ENCODE results near the gene CALB2.
"Not testable (repeated sequence)": the region's sequence is repeated elsewhere in the genome, so short reads cannot be mapped to it uniquely, and the experiment has no call there.

CALB2 gene

DNA sequence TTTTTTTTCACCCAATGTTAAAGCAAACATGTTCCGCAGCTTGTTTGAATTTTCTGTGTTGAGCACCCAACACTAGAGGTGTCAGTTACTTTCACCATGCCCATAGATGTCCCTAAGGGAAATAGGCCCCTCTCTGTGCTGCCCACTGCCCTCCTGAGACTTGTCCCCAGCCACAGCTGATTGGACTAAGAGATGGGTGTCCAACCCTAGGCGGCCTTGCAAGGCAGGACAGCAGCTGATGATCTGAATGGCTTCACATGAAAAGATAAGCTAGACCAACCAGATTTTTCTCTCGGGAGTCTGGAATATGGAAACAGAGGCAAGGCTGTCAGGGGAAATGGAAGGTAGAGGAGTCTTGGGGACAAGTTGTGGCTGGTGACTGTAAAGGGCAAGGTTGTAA, 6.1 kb upstream of the CALB2 start:
- TF ChIP-seq, protein P1, sequence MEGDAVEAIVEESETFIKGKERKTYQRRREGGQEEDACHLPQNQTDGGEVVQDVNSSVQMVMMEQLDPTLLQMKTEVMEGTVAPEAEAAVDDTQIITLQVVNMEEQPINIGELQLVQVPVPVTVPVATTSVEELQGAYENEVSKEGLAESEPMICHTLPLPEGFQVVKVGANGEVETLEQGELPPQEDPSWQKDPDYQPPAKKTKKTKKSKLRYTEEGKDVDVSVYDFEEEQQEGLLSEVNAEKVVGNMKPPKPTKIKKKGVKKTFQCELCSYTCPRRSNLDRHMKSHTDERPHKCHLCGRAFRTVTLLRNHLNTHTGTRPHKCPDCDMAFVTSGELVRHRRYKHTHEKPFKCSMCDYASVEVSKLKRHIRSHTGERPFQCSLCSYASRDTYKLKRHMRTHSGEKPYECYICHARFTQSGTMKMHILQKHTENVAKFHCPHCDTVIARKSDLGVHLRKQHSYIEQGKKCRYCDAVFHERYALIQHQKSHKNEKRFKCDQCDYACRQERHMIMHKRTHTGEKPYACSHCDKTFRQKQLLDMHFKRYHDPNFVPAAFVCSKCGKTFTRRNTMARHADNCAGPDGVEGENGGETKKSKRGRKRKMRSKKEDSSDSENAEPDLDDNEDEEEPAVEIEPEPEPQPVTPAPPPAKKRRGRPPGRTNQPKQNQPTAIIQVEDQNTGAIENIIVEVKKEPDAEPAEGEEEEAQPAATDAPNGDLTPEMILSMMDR (IDR thresholded peaks at IDR 0.05) = no peak
- Histone ChIP-seq H3K4me3 (no peak overlapping the region), H3K27ac (no peak overlapping the region)
- DNase-seq (ENCODE audit: low spot score) = peak; percentile 28

DNA sequence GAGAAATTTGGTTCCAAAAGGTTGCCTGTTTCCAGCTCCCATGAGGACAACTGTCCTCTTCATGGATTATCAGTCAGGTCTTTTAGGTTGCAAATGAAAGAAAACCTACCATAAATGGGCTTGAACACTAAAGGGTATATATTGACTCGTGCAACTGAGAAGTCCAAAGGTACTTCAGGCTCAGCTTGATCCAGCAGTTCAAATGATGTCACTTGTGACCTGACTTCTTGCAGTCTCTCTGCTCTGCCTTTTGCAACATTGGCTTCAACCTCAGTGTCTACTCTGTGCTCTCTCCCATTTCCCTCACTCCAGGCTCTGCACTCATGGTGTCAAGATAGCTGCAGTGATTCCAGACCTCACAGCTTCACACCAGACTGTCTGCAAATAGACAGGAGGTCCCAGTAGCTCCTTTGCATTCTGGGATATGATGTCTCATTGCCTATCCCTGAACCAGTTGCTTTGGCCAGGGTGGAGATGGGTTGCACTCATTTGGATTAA, 5.5 kb upstream of the CALB2 start:
- H3K27ac ChIP-seq = no peak overlapping the region
- peak; percentile 22 for DNase-seq (ENCODE audit: low spot score)
- H3K4me3 ChIP-seq = no peak overlapping the region

DNA sequence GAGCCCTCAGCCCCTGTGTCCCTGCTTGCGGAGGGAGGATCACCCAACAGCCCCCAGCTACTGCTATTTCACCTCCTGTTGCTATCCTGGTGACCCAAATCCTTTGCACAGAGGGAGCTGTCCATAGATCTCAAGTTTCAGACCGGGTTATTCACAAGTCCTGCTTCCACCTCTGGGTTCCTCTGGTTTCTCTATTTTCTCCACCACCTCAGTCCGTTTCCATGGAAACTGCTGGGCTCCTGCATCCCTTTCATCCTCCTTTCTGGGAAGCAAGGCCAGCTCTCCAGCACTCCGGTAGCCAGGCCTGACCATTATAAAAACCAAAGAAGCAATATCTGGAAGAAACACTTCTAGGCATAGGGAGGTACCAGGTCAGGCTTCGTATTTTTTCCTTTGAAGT, 4.8 kb upstream of the CALB2 start:
- TF ChIP-seq, protein P1 (IDR thresholded peaks at IDR 0.05) = no peak
- DNase-seq (ENCODE audit: low spot score) = peak; percentile 54
- Histone ChIP-seq H3K4me3 (no peak overlapping the region), H3K27ac (no peak overlapping the region)

More for the DNA sequence above, 5.5 kb upstream of the CALB2 start:
- TF ChIP-seq, protein P1 (IDR thresholded peaks at IDR 0.05) = no peak

DNA sequence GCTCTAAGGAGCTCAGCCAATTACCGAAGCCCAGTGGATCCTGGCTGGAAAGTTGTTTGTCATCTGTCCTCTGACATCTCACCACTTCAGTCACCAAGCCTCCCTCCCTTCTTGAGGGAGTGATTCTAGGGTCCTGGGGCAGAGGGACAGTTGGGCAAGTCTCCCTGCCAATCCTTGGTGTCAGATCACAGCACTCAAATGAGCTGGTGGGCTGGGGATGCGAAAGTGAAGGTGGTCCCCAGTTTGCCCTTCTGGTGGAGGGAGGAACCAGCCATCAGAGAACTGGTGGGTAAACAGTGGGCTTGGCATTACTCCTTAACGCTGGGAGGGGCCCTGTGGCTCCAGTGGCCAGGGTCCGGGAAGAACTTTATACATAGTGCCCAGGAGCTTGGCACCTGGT, 4.4 kb upstream of the CALB2 start:
- DNase-seq (ENCODE audit: low spot score) = no peak
- no peak overlapping the region for H3K27ac ChIP-seq
- no peak overlapping the region for H3K4me3 ChIP-seq
- TF ChIP-seq, protein P1 (IDR thresholded peaks at IDR 0.05) = no peak

DNA sequence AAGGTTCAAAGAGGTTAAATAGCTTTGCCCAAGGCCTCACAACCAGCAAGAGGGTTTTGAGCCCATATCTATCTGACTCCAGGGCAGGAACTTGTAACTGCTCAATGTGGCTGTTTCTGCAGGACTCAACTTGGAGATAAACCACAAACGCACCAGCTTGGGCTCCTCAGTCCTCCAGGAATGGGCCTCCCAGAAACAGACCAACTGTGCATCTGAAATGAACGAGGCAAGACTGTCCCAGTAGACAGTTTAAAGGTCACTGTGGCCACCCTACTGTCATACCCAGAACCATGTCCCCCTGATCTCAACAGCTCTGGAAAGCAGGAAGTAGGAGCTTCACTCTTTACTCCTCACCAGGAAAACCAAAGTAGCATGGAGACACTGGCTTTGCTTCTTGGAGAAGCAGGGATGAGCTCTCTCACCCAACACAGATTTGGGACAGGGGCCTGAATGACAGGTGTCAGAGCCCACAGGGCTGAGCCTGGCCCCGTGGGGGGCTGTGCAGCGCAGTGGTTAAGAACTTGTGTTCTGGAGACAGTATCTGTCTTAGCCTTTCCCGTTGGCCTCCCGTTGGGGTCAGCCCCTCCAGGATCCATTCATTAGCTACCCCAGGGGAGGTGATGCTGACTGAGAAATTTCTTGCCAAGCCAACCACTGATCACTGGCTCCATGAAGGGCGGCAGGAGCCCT, 2.3 kb upstream of the CALB2 start:
- no peak overlapping the region for H3K4me3 ChIP-seq
- peak; percentile 12 for DNase-seq (ENCODE audit: low spot score)
- H3K27ac ChIP-seq = no peak overlapping the region
- TF ChIP-seq, protein P1 (IDR thresholded peaks at IDR 0.05) = no peak

DNA sequence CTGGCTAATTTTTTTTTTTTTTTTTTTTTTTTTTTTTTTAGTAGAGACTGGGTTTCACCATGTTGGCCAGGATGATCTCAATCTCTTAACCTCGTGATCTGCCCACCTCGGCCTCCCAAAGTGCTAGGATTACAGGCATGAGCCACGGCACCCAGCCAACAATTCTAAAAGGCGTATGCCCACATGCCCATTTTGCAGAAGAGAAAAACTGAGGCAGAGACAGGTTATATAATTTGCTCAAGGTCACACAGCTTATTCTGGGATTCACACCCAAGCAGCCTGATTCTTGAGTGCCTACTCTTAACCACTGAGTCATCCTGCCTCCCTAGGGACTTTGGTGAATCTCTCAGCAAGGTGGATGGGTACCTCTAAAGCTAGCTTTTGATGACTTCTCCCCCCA, 1.6 kb upstream of the CALB2 start:
- H3K4me3 ChIP-seq; DNase-seq (ENCODE audit: low spot score): not testable (repeated sequence)

DNA sequence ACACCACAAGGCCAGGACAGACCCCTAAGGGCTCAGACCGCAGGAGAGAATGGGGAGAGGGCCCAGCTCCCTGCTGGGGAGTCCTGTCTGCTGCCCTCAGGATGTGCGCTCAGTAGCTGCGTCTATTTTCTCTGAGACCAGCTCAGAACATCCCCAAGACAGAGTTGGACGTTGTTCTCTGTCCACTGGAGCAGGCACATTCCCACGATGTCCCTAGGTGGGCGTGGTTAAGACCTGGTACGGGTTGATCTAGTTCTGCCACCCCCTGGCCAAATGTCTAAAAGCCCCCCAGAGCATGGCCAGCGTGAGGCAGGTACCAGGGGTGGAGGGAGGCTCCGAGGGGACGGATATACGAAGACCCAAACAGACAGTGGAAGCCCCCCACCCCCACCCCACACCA, 842 bp upstream of the CALB2 start:
- no peak for DNase-seq (ENCODE audit: low spot score)
- Histone ChIP-seq H3K4me3 (peak overlapping the region; percentile 58), H3K27ac (no peak overlapping the region)
- TF ChIP-seq, protein P1 (IDR thresholded peaks at IDR 0.05) = no peak

More for the DNA sequence above, 1.6 kb upstream of the CALB2 start:
- H3K27ac ChIP-seq = not testable (repeated sequence)
